PC-9 (cell line): ENCODE data around the gene FOXD1.

Source experiments
- EZH2 ChIP-seq: fragments of 200-600 bp; sonication (generic); IDR thresholded peaks from 2 replicates; pipeline ENCODE4 v1.8.0; 2017; ENCODE audit warnings: antibody characterized with exemption, low read depth
- TF ChIP-seq, protein P1 (sequence below): fragments of 200-600 bp; sonication (generic); conservative IDR thresholded peaks from 2 replicates; pipeline ENCODE4 v1.6.1; 2017; ENCODE audit warnings: mixed run types, antibody characterized with exemption, mild to moderate bottlenecking, moderate library complexity

DNA sequence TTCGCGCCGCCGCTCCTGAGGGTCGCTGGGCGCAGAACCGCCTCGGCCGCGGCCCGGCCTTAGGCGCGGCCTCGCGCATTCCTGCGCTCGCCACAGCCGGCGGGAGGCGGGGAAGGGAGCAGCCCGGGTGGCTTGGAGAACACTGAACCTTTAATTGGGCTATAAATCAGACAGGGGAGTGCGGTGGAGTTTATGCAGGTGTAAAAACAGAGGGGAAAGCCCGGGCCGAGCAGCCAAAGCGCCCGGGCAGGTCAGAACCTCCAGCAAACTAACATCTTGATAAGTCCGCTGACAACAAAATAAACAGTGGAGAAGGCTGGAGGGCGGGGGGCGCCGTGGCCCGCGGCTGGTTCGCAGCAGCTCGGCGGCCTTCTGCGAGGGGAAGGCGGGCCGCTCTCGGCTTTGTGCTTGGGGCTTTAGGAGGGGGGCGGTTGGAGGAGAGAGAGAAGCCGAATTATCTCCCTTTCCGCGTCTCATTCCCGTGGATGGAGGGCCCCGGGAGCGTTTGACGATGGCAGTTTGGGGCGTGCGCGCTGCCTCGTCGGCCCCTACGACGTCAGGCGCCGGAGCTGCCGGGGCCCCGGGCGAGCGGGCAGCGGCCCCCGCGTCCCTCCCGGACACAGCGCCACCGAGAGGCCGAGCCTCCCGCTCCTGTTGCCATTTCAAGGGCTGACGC lies 11.3 kb downstream of the FOXD1 start:
- TF ChIP-seq, protein P1, sequence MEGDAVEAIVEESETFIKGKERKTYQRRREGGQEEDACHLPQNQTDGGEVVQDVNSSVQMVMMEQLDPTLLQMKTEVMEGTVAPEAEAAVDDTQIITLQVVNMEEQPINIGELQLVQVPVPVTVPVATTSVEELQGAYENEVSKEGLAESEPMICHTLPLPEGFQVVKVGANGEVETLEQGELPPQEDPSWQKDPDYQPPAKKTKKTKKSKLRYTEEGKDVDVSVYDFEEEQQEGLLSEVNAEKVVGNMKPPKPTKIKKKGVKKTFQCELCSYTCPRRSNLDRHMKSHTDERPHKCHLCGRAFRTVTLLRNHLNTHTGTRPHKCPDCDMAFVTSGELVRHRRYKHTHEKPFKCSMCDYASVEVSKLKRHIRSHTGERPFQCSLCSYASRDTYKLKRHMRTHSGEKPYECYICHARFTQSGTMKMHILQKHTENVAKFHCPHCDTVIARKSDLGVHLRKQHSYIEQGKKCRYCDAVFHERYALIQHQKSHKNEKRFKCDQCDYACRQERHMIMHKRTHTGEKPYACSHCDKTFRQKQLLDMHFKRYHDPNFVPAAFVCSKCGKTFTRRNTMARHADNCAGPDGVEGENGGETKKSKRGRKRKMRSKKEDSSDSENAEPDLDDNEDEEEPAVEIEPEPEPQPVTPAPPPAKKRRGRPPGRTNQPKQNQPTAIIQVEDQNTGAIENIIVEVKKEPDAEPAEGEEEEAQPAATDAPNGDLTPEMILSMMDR, result no peak
- TF ChIP-seq EZH2, result no peak
